SK-N-SH treated with all-trans-retinoic acid at 6 μM for 48 hours (cell line): Measurements from ENCODE around the gene MUSTN1.
A peak's percentile ranks its signal among the peaks of the same experiment; 100 is the strongest.

Source experiments
- ATAC-seq: fragments of 200-7000 bp; cut with Tn5 transposase; 3 replicates; pipeline ENCODE4 v1.9.1; 2020; ENCODE audit warnings: mild to moderate bottlenecking, moderate library complexity
- ARNTL ChIP-seq: fragments of 450-650 bp; formaldehyde crosslinking; IDR thresholded peaks from 2 replicates; pipeline ENCODE4 v1.5.0; 2020; ENCODE audit warnings: low read depth, mild to moderate bottlenecking, moderate library complexity, borderline replicate concordance
- BACH2 ChIP-seq: fragments of 250-450 bp; sonication (Bioruptor Pico); IDR thresholded peaks from 2 replicates; pipeline ENCODE4 v1.9.0; 2021; ENCODE audit warnings: mild to moderate bottlenecking, borderline replicate concordance
- CSDC2 ChIP-seq: fragments of 250-450 bp; sonication (Bioruptor Pico); IDR thresholded peaks from 2 replicates; pipeline ENCODE4 v1.5.0; 2020; ENCODE audit warnings: mild to moderate bottlenecking, moderate library complexity
- ESRRG ChIP-seq: fragments of 250-450 bp; sonication (Bioruptor Pico); IDR thresholded peaks from 2 replicates; pipeline ENCODE4 v1.6.1; 2021; ENCODE audit warnings: mild to moderate bottlenecking
- GLIS3 ChIP-seq: fragments of 250-450 bp; sonication (Bioruptor Pico); IDR thresholded peaks from 2 replicates; pipeline ENCODE4 v1.5.0; 2020; ENCODE audit warnings: mild to moderate bottlenecking, moderate library complexity
- ISL1 ChIP-seq: fragments of 250-450 bp; sonication (Bioruptor Pico); IDR thresholded peaks from 2 replicates; pipeline ENCODE4 v2.1.2; 2022; ENCODE audit warnings: mild to moderate bottlenecking, moderate library complexity
- OSR1 ChIP-seq: fragments of 250-450 bp; sonication (Bioruptor Pico); IDR thresholded peaks from 2 replicates; pipeline ENCODE4 v1.8.0; 2022; ENCODE audit warnings: moderate library complexity, mild to moderate bottlenecking, inconsistent platforms
- PPARA ChIP-seq: fragments of 250-450 bp; sonication (Bioruptor Pico); IDR thresholded peaks from 2 replicates; pipeline ENCODE4 v1.5.0; 2020; ENCODE audit warnings: mild to moderate bottlenecking, borderline replicate concordance
- RARB ChIP-seq: fragments of 250-450 bp; sonication (Bioruptor Pico); IDR thresholded peaks from 2 replicates; pipeline ENCODE4 v1.8.0; 2021; ENCODE audit warnings: mild to moderate bottlenecking, moderate library complexity
- SNAI2 ChIP-seq: fragments of 250-450 bp; sonication (Bioruptor Pico); IDR thresholded peaks from 2 replicates; pipeline ENCODE4 v1.5.0; 2020; ENCODE audit warnings: mild to moderate bottlenecking, moderate library complexity
- TCF4 ChIP-seq: fragments of 250-450 bp; sonication (Bioruptor Pico); IDR thresholded peaks from 2 replicates; pipeline ENCODE4 v1.8.0; 2021; ENCODE audit warnings: mild to moderate bottlenecking, moderate library complexity, borderline replicate concordance
- TOX ChIP-seq: fragments of 250-450 bp; sonication (Bioruptor Pico); IDR thresholded peaks from 2 replicates; pipeline ENCODE4 v1.8.0; 2021; ENCODE audit warnings: mild to moderate bottlenecking, moderate library complexity, borderline replicate concordance
- ZC3H10 ChIP-seq: fragments of 250-450 bp; sonication (Bioruptor Pico); IDR thresholded peaks from 2 replicates; pipeline ENCODE4 v1.5.1; 2021; ENCODE audit warnings: mild to moderate bottlenecking, moderate library complexity
- ZFP30 ChIP-seq: fragments of 450-650 bp; formaldehyde crosslinking; IDR thresholded peaks from 2 replicates; pipeline ENCODE4 v1.5.0; 2022; ENCODE audit warnings: mild to moderate bottlenecking, moderate library complexity
- ZNF565 ChIP-seq: fragments of 450-650 bp; formaldehyde crosslinking; conservative IDR thresholded peaks from 2 replicates; pipeline ENCODE4 v1.5.0; 2020; ENCODE audit warnings: low read depth, mild to moderate bottlenecking, moderate library complexity
- ZNF70 ChIP-seq: fragments of 450-650 bp; formaldehyde crosslinking; IDR thresholded peaks from 2 replicates; pipeline ENCODE4 v1.5.0; 2020; ENCODE audit warnings: mild to moderate bottlenecking, moderate library complexity
- ZNF8 ChIP-seq: fragments of 450-650 bp; formaldehyde crosslinking; IDR thresholded peaks from 2 replicates; pipeline ENCODE4 v1.5.0; 2020; ENCODE audit warnings: mild to moderate bottlenecking, moderate library complexity
- TF ChIP-seq, protein P1 (sequence below): fragments of 250-450 bp; sonication (Bioruptor Pico); IDR thresholded peaks from 2 replicates; pipeline ENCODE4 v1.5.0; 2020; ENCODE audit warnings: mild to moderate bottlenecking, moderate library complexity
- TF ChIP-seq, protein P2 (sequence below): fragments of 250-450 bp; sonication (Bioruptor Pico); IDR thresholded peaks from 2 replicates; pipeline ENCODE4 v1.5.1; 2021; ENCODE audit warnings: mild to moderate bottlenecking, moderate library complexity
- TF ChIP-seq, protein P3 (sequence below): fragments of 250-450 bp; sonication (Bioruptor Pico); IDR thresholded peaks from 2 replicates; pipeline ENCODE4 v1.5.1; 2020; ENCODE audit warnings: low read depth, mild to moderate bottlenecking, moderate library complexity
- TF ChIP-seq, protein P4 (sequence below): fragments of 250-450 bp; sonication (Bioruptor Pico); IDR thresholded peaks from 2 replicates; pipeline ENCODE4 v1.8.0; 2020; ENCODE audit warnings: mild to moderate bottlenecking, moderate library complexity, borderline replicate concordance
- TF ChIP-seq, protein P5 (sequence below): fragments of 250-450 bp; sonication (Bioruptor Pico); IDR thresholded peaks from 2 replicates; pipeline ENCODE4 v1.8.0; 2021; ENCODE audit warnings: low read depth, mild to moderate bottlenecking, moderate library complexity, borderline replicate concordance

The MUSTN1 gene

DNA sequence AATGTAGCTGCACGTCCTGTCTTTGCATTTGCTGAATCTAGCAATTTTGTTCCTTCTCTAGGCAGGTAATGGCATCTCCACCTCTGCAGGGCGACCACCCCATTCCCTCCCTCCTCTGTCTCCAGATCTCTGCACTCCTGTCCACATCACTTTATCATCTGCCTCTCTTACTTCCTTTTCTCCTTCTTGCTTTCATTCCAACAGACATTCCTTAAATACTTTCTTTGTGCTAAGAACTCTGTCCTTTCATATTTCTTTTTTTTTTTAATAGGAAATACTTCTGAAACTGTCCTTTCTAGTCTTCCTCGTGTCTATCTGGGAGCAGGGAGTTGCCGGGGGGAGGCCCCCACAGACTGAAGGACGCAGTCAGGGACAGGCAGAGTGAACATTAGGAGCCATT is 33.0 kb downstream of the MUSTN1 start (continued):
- TF ChIP-seq, protein P1, sequence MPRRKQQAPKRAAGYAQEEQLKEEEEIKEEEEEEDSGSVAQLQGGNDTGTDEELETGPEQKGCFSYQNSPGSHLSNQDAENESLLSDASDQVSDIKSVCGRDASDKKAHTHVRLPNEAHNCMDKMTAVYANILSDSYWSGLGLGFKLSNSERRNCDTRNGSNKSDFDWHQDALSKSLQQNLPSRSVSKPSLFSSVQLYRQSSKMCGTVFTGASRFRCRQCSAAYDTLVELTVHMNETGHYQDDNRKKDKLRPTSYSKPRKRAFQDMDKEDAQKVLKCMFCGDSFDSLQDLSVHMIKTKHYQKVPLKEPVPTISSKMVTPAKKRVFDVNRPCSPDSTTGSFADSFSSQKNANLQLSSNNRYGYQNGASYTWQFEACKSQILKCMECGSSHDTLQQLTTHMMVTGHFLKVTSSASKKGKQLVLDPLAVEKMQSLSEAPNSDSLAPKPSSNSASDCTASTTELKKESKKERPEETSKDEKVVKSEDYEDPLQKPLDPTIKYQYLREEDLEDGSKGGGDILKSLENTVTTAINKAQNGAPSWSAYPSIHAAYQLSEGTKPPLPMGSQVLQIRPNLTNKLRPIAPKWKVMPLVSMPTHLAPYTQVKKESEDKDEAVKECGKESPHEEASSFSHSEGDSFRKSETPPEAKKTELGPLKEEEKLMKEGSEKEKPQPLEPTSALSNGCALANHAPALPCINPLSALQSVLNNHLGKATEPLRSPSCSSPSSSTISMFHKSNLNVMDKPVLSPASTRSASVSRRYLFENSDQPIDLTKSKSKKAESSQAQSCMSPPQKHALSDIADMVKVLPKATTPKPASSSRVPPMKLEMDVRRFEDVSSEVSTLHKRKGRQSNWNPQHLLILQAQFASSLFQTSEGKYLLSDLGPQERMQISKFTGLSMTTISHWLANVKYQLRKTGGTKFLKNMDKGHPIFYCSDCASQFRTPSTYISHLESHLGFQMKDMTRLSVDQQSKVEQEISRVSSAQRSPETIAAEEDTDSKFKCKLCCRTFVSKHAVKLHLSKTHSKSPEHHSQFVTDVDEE (CRISPR knock-in tag), result no peak
- no peak for TF ChIP-seq TOX (CRISPR knock-in tag)
- no peak for TF ChIP-seq OSR1 (CRISPR knock-in tag)
- TF ChIP-seq ISL1 (CRISPR knock-in tag), result no peak

DNA sequence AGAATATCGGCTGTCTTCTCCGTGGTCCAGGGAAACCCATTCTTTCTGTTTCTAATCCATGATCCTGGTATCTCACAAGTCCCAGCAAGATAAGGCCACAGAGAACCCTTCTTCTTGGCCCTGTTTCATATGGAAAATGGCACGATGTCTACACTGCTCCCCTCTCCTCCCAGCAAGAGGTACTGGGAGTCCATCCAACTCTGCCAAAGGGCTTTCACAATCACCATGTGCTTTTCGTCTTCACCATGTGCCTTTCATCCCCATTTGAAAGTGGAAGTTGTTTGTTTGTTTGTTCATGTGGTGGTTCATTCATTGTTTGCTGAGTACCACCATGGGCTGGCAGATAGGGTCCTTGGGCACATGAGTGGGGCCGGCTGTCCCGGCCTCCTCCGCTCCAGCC is 34.7 kb downstream of the MUSTN1 start:
- no peak for TF ChIP-seq ISL1 (CRISPR knock-in tag)
- TF ChIP-seq GLIS3 (CRISPR knock-in tag), result no peak
- no peak for TF ChIP-seq ARNTL (CRISPR knock-in tag)
- TF ChIP-seq, protein P2, sequence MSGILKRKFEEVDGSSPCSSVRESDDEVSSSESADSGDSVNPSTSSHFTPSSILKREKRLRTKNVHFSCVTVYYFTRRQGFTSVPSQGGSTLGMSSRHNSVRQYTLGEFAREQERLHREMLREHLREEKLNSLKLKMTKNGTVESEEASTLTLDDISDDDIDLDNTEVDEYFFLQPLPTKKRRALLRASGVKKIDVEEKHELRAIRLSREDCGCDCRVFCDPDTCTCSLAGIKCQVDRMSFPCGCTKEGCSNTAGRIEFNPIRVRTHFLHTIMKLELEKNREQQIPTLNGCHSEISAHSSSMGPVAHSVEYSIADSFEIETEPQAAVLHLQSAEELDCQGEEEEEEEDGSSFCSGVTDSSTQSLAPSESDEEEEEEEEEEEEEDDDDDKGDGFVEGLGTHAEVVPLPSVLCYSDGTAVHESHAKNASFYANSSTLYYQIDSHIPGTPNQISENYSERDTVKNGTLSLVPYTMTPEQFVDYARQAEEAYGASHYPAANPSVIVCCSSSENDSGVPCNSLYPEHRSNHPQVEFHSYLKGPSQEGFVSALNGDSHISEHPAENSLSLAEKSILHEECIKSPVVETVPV (CRISPR knock-in tag), result no peak
- no peak for TF ChIP-seq OSR1 (CRISPR knock-in tag)
- TF ChIP-seq, protein P1 (CRISPR knock-in tag), result no peak
- TF ChIP-seq, protein P3, sequence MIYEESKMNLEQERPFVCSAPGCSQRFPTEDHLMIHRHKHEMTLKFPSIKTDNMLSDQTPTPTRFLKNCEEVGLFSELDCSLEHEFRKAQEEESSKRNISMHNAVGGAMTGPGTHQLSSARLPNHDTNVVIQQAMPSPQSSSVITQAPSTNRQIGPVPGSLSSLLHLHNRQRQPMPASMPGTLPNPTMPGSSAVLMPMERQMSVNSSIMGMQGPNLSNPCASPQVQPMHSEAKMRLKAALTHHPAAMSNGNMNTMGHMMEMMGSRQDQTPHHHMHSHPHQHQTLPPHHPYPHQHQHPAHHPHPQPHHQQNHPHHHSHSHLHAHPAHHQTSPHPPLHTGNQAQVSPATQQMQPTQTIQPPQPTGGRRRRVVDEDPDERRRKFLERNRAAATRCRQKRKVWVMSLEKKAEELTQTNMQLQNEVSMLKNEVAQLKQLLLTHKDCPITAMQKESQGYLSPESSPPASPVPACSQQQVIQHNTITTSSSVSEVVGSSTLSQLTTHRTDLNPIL (CRISPR knock-in tag), result no peak
- no peak for TF ChIP-seq CSDC2 (CRISPR knock-in tag)
- no peak for TF ChIP-seq ZNF70
- TF ChIP-seq RARB (CRISPR knock-in tag), result no peak
- no peak for TF ChIP-seq ESRRG
- TF ChIP-seq ZC3H10 (CRISPR knock-in tag), result no peak
- TF ChIP-seq, protein P4, sequence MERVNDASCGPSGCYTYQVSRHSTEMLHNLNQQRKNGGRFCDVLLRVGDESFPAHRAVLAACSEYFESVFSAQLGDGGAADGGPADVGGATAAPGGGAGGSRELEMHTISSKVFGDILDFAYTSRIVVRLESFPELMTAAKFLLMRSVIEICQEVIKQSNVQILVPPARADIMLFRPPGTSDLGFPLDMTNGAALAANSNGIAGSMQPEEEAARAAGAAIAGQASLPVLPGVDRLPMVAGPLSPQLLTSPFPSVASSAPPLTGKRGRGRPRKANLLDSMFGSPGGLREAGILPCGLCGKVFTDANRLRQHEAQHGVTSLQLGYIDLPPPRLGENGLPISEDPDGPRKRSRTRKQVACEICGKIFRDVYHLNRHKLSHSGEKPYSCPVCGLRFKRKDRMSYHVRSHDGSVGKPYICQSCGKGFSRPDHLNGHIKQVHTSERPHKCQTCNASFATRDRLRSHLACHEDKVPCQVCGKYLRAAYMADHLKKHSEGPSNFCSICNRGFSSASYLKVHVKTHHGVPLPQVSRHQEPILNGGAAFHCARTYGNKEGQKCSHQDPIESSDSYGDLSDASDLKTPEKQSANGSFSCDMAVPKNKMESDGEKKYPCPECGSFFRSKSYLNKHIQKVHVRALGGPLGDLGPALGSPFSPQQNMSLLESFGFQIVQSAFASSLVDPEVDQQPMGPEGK (CRISPR knock-in tag), result no peak
- TF ChIP-seq ZFP30 (CRISPR knock-in tag), result no peak
- no peak for TF ChIP-seq SNAI2 (CRISPR knock-in tag)
- no peak for TF ChIP-seq ZNF8
- no peak for TF ChIP-seq TCF4
- no peak for TF ChIP-seq ZNF565 (CRISPR knock-in tag)
- no peak for TF ChIP-seq PPARA
- TF ChIP-seq BACH2 (CRISPR knock-in tag), result no peak
- ATAC-seq, result no peak

DNA sequence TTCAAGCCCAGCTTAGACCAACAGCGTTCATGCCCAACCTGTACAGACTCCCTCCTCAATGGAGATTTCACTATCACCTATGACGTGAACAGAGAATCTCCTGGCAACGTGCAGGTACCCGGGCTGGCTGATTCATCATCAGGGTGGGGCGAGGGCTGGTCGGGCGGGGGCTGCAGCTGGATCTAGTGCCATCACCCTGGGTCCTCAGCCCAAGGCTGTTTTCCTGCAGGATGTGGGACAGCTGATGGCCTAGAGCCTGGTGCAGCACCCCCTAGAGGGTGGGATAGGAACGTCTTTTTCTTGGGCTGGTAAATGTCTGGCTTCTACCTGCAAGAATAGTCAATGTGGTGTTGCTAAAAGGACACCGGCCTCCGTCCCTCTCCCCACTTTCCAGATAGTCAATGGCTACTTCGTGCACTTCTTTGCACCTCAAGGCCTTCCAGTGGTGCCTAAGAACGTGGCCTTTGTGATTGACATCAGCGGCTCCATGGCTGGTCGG is 35.8 kb downstream of the MUSTN1 start:
- ATAC-seq, result peak; percentile 57; the same call in 2 of the 3 replicates
- TF ChIP-seq, protein P5, sequence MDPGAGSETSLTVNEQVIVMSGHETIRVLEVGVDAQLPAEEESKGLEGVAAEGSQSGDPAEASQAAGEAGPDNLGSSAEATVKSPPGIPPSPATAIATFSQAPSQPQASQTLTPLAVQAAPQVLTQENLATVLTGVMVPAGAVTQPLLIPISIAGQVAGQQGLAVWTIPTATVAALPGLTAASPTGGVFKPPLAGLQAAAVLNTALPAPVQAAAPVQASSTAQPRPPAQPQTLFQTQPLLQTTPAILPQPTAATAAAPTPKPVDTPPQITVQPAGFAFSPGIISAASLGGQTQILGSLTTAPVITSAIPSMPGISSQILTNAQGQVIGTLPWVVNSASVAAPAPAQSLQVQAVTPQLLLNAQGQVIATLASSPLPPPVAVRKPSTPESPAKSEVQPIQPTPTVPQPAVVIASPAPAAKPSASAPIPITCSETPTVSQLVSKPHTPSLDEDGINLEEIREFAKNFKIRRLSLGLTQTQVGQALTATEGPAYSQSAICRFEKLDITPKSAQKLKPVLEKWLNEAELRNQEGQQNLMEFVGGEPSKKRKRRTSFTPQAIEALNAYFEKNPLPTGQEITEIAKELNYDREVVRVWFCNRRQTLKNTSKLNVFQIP (CRISPR knock-in tag), result no peak
- no peak for TF ChIP-seq PPARA
- no peak for TF ChIP-seq TOX (CRISPR knock-in tag)
